AG04449 (cell line): ENCODE measurements around the gene VAT1L.

ENCODE experiments used
- CTCF ChIA-PET: fragments of 350-600 bp; formaldehyde crosslinking; extraction: SDS; loops from one replicate; lab custom pipeline; 2021; ENCODE audit warnings: antibody characterized with exemption; lab: Yijun Ruan, JAX
- POLR2A ChIA-PET: fragments of 400-600, 350-600 bp; formaldehyde crosslinking; extraction: SDS; loops from one replicate; lab custom pipeline; 2020; ENCODE audit warnings: antibody characterized with exemption, inconsistent platforms; lab: Yijun Ruan, JAX
- DNase-seq: peaks from one replicate; pipeline ENCODE4 v3.0.0-alpha.2; 2010; ENCODE audit warnings: low read depth, low spot score
- H3K4me3 ChIP-seq: 2 replicates; pipeline ENCODE4 v1.5.1; 2011; ENCODE audit warnings: low read depth, mild to moderate bottlenecking, control low read depth, low read length
- TF ChIP-seq, protein P1 (sequence below): IDR thresholded peaks from one replicate; pipeline ENCODE4 v1.5.1; 2011; ENCODE audit warnings: mild to moderate bottlenecking, moderate library complexity, low read length, control low read depth, inconsistent platforms; ENCODE audit not compliant: insufficient read depth; ENCODE audit errors: missing control alignments

The VAT1L gene

DNA sequence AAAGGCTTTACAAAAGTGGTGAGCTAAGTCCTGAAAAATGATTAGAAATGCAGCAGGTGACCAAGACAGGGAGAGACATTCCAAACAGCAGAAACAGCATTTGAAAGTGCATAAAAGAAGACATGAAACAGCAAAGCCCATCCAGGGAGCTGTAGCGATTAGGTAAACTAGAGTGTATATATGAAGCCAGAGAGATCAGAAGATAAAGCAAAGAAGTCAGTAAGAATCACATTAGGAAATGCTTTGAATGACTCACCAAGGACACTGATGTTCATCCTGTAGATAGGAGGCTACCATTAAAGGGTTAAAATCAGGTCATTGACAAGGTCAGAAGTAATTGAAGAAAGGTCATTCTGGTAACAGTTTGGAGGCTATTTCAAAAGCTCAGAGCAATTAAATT is 27.6 kb upstream of the VAT1L start:
- ChIA-PET POLR2A (no interaction called here), CTCF (interaction anchor here (1.3 to 2.1 kb wide), 2 partner anchors 24 to 210 kb away, joined by 5 to 6 read pairs; no protein-coding TSS in a partner anchor)
- no peak for DNase-seq
- TF ChIP-seq, protein P1, sequence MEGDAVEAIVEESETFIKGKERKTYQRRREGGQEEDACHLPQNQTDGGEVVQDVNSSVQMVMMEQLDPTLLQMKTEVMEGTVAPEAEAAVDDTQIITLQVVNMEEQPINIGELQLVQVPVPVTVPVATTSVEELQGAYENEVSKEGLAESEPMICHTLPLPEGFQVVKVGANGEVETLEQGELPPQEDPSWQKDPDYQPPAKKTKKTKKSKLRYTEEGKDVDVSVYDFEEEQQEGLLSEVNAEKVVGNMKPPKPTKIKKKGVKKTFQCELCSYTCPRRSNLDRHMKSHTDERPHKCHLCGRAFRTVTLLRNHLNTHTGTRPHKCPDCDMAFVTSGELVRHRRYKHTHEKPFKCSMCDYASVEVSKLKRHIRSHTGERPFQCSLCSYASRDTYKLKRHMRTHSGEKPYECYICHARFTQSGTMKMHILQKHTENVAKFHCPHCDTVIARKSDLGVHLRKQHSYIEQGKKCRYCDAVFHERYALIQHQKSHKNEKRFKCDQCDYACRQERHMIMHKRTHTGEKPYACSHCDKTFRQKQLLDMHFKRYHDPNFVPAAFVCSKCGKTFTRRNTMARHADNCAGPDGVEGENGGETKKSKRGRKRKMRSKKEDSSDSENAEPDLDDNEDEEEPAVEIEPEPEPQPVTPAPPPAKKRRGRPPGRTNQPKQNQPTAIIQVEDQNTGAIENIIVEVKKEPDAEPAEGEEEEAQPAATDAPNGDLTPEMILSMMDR: no peak
- no peak overlapping the region for H3K4me3 ChIP-seq

DNA sequence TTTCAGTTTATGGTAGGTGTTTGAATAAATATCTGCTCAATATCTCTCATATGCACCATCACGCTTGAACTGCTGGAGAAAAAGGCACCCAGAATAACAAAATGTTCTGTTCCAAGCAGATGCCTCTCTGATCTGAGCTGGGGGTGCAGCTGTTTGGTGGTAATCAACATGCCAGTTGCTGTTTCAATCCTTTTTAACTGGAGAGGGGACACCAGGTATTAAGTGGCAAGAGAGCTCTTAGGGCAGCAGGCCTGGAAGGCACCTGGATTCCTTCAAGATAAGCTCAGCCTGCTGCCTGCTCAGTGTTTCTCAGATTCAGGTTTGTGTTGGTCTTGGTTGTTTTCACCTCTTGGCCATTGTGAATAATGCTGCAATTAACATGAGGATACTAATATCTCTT is 27.2 kb upstream of the VAT1L start:
- ChIA-PET POLR2A (no interaction called here), CTCF (interaction anchor here (1.3 to 2.1 kb wide), 2 partner anchors 23 to 210 kb away, joined by 5 to 6 read pairs; no protein-coding TSS in a partner anchor)
- TF ChIP-seq, protein P1: no peak
- H3K4me3 ChIP-seq: no peak overlapping the region
- no peak for DNase-seq

DNA sequence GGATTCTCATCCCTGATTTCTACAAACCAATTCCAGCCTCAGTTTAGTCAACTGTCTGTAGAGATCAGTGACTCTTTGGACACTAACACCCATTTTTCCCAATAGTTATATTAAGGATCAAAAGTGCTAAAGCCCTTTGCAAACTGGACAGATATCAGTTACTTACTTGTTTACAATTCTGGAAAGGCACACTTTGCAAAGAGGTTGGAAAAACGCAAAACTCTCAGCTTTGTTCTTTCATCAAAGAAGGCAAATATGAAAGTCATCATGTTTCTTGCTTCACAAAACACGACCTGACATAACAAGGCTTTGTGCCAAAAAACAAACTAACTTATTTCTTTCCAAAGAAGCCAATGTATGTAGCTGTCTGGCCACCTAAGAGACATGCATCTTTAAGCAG is 26.1 kb upstream of the VAT1L start:
- CTCF ChIA-PET: interaction anchor here (1.2 to 2.1 kb wide), 2 partner anchors 22 to 182 kb away, joined by 3 to 6 read pairs; no protein-coding TSS in a partner anchor

DNA sequence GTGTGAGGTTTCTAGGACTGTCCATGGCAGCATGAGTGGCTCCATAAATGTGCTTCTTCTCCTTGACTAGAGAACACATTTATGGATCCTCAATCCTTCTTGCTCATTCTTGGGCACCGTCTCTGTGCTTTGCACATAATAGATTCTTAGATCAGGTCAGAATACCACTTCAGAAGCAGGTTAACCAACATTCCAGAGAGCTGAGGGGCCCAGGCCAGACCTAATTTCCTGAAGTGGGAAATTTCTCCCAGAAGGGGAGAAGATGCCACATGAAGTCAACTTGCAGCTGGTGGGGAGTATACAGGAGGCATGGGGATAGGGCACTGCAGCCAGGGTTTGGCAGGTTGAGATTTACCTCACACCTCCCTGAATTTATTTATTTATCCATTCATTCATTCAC is 24.4 kb upstream of the VAT1L start:
- POLR2A ChIA-PET: no interaction called here
- CTCF ChIA-PET: interaction anchor here (1.5 to 1.7 kb wide), 2 partner anchors 26 to 89 kb away, joined by 3 read pairs; no protein-coding TSS in a partner anchor
- no peak for DNase-seq
- H3K4me3 ChIP-seq: no peak overlapping the region
- TF ChIP-seq, protein P1: no peak

More for the DNA sequence above, 26.1 kb upstream of the VAT1L start:
- TF ChIP-seq, protein P1: no peak
- POLR2A ChIA-PET: no interaction called here
- no peak overlapping the region for H3K4me3 ChIP-seq
- DNase-seq: no peak

DNA sequence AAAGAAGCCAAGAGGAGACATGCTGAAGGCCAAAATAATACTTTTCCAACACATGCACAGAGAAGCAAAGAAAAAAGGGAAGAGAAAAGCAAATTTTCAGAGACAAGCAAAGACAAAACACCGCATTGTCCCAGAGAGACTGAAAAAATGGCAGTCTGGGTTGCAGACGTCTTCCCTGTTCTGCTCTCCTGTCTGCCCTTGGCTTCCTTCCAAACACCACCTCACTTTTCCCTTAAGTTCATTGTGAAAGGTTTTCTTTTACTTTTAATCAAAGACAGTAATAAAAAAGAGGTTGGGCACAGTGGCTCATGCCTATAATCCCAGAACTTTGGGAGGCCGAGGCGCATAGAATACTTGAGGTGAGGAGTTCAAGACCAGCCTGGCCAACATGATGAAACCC is 21.2 kb upstream of the VAT1L start:
- POLR2A ChIA-PET: no interaction called here

DNA sequence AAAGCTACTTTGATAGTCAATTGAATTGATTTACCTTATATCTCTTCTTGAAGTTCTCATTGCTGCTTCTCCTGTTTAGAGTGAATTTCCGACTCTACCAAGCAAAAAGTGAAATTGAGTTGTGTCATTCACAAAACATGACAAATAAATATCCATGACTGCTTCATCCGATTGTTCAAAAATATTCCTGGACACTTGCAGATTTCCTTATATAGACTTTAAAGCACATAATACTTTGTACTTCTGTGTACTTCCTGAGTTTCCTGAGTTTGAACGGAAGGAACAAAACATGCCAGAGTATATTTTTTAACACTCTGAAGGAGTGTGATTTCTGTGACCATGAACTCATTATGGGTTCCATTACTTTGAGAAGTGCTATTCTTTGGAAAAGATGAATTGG is 20.5 kb upstream of the VAT1L start:
- ChIA-PET POLR2A (no interaction called here), CTCF (no interaction called here)
- TF ChIP-seq, protein P1: no peak
- H3K4me3 ChIP-seq: no peak overlapping the region
- DNase-seq: no peak

More for the DNA sequence above, 21.2 kb upstream of the VAT1L start:
- TF ChIP-seq, protein P1: no peak
- no peak for DNase-seq
- CTCF ChIA-PET: no interaction called here
- no peak overlapping the region for H3K4me3 ChIP-seq
